HG03097 (cell line): ENCODE measurements around the gene SPRYD3.

Experiments used
- ATAC-seq: cut with Tn5 transposase; IDR thresholded peaks from one replicate; pipeline ENCODE4 v1.9.1; 2021; ENCODE audit not compliant: unreplicated experiment, low FRiP score

The SPRYD3 gene

GRCh38 chr12:53064613-53065436 lies 14.4 kb downstream of the SPRYD3 start:
- ATAC-seq, result no peak

- ATAC-seq, result no peak
These were observed 15.2 kb downstream of the SPRYD3 start for GRCh38 chr12:53063708-53064612.

DNA sequence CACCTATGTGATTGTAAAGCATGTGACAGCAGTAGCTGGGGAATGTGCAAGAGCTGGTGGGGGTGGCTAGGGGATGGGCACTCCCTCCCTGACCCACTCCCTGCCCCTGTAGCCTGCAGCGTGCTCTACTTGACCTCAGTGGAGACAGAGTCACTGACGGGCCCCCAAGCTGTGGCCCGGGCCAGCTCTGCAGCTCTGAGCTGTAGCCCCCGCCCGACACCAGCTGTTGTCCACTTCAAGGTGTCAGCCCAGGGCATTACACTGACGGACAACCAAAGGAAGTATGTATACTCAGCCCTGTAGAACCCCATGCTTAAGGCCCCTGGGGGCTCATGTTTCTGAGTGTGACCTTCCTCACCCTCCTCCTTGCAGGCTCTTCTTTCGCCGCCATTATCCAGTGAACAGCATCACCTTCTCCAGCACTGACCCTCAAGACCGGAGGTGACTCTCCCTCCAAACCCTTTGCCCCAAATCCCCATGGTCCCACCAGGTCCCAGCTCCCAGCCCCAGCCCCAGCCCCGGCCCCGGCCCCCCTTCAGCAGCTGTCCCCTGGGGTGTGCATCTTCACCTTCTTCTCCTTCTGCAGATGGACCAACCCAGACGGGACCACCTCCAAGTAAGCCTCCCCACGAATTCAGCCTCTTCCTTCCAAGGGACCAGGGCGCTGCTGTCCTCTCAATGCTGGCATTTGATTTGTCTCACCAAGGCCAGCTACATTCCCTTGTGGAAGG lies 16.0 kb downstream of the SPRYD3 start:
- no peak for ATAC-seq

GRCh38 chr12:53062011-53062961 lies 16.9 kb downstream of the SPRYD3 start:
- no peak for ATAC-seq

- no peak for ATAC-seq
These were observed 17.7 kb downstream of the SPRYD3 start for GRCh38 chr12:53061404-53062010.

GRCh38 chr12:53060721-53061276 lies 18.4 kb downstream of the SPRYD3 start:
- ATAC-seq, result no peak

GRCh38 chr12:53060064-53060720 lies 19.0 kb downstream of the SPRYD3 start:
- ATAC-seq, result no peak

- no peak for ATAC-seq
These were observed 19.6 kb downstream of the SPRYD3 start for GRCh38 chr12:53059434-53060063.

DNA sequence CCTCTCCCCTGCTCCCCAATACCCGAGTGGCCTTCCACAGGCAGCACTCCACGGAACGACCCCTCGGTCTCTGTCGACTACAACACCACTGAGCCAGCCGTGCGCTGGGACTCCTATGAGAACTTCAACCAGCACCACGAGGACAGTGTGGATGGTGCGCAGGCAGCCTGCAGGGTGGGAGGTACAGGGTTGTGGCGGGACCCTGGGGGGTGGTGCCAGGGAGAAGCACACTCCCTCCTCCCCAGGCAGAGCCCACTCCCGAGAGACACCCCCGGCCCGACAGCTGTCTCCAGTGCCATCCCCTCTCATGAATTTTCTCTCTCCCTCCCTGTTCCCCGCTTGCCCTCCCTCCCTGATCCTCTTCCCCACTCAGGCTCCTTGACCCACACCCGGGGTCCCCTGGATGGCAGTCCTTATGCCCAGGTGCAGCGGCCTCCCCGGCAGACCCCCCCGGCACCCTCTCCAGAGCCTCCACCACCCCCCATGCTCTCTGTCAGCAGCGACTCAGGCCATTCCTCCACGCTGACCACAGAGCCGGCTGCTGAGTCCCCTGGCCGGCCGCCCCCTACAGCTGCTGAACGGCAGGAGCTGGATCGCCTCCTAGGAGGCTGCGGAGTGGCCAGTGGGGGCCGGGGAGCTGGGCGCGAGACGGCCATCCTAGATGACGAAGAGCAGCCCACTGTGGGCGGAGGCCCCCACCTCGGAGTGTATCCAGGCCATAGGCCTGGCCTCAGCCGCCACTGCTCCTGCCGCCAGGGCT lies 20.3 kb downstream of the SPRYD3 start:
- no peak for ATAC-seq

- no peak for ATAC-seq
These were observed 21.2 kb downstream of the SPRYD3 start for GRCh38 chr12:53057816-53058500.

GRCh38 chr12:53056901-53057300 lies 22.3 kb downstream of the SPRYD3 start:
- no peak for ATAC-seq

- ATAC-seq, result no peak
These were observed 22.9 kb downstream of the SPRYD3 start for GRCh38 chr12:53056296-53056695.

GRCh38 chr12:53055471-53056266 lies 23.5 kb downstream of the SPRYD3 start:
- ATAC-seq, result no peak

DNA sequence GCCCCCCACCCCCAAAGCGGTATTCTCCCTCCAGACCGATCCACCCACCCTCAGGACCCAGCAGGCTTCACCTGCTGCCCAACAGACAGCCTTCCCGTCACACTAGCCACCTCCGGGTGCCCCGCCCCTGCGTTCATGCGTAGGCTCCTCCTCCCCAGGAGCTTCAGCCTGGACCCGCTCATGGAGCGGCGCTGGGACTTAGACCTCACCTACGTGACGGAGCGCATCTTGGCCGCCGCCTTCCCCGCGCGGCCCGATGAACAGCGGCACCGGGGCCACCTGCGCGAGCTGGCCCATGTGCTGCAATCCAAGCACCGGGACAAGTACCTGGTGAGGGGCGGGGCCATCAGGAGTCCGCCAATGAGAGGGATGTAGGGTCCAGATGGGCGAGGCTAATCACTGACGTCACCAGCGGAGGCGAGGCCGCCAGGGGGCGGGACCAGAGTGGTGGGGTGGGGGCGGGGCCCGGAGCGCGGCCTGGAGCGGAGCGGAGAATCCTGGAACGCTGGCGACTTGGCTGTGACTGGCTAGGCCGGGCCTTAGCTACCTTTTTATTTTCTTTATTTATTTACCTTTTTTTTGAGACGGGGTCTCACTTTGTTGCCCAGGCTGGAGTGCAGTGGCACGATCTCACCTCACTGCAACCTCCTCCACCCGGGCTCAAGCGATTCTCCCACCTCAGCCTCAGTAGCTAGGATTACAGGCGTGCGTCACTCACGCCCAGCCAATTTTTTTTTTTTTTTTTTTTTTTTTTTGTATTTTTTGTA lies 24.9 kb downstream of the SPRYD3 start:
- peak; percentile 80 for ATAC-seq
